HEK293 (cell line): ENCODE measurements around the gene MAP3K13.

ENCODE experiments used
- CTCF ChIA-PET: fragments of 350-600 bp; formaldehyde crosslinking; extraction: SDS; loops from one replicate; lab custom pipeline; 2021; ENCODE audit warnings: antibody characterized with exemption; lab: Yijun Ruan, JAX
- POLR2A ChIA-PET: fragments of 300-600 bp; formaldehyde crosslinking; extraction: SDS; loops from one replicate; lab custom pipeline; 2020; ENCODE audit warnings: antibody characterized with exemption, inconsistent platforms; lab: Yijun Ruan, JAX
- H3K27ac ChIP-seq: fragments of 200-500 bp; sonication (Bioruptor generic); 2 replicates; pipeline ENCODE4 v1.5.1; 2014; ENCODE audit warnings: low read depth, low read length, control low read depth, inconsistent platforms; ENCODE audit errors: extremely low read depth
- H3K36me3 ChIP-seq, 2 experiments: fragments of 200-500 bp in 1 of 2; sonication (Bioruptor generic) in 1 of 2; 1 replicate in 1 of 2; 2 replicates in 1 of 2; pipeline ENCODE4 v1.5.1; 2014 to 2017; ENCODE audit warnings: inconsistent platforms in 2 of 2, low read length in 2 of 2; ENCODE audit not compliant: control insufficient read depth in 2 of 2, insufficient read depth in 1 of 2
- H3K4me1 ChIP-seq: fragments of 200-500 bp; sonication (Bioruptor generic); 2 replicates; pipeline ENCODE4 v1.5.1; 2014; ENCODE audit warnings: mild to moderate bottlenecking, low read length, inconsistent platforms; ENCODE audit not compliant: control insufficient read depth, insufficient read depth
- H3K4me3 ChIP-seq: 2 replicates; pipeline ENCODE4 v1.5.1; 2011; ENCODE audit warnings: low read depth, mild to moderate bottlenecking, control low read depth, low read length, moderate library complexity
- H3K9me3 ChIP-seq: fragments of 200-500 bp; sonication (Bioruptor generic); 2 replicates; pipeline ENCODE4 v1.5.1; 2014; ENCODE audit warnings: low read depth, low read length, inconsistent platforms; ENCODE audit not compliant: control insufficient read depth, insufficient read depth
- BCL11B ChIP-seq: fragments of 450-650 bp; formaldehyde crosslinking; IDR thresholded peaks from 2 replicates; pipeline ENCODE4 v1.5.1; 2016; ENCODE audit warnings: low read depth, missing biosample characterization, missing genetic modification characterization
- EGR2 ChIP-seq: fragments of 450-650 bp; formaldehyde crosslinking; IDR thresholded peaks from 2 replicates; pipeline ENCODE4 v1.5.1; 2016; ENCODE audit warnings: low read depth, missing biosample characterization, missing genetic modification characterization
- RBAK ChIP-seq: fragments of 450-650 bp; formaldehyde crosslinking; IDR thresholded peaks from 2 replicates; pipeline ENCODE4 v1.5.1; 2016; ENCODE audit warnings: missing biosample characterization, missing genetic modification characterization
- REPIN1 ChIP-seq: fragments of 450-650 bp; formaldehyde crosslinking; IDR thresholded peaks from 2 replicates; pipeline ENCODE4 v1.5.1; 2017; ENCODE audit warnings: missing biosample characterization, missing genetic modification characterization, low read depth
- WT1 ChIP-seq: fragments of 450-650 bp; formaldehyde crosslinking; IDR thresholded peaks from 2 replicates; pipeline ENCODE4 v1.5.1; 2016; ENCODE audit warnings: missing biosample characterization, missing genetic modification characterization
- YY2 ChIP-seq: fragments of 450-650 bp; formaldehyde crosslinking; IDR thresholded peaks from 2 replicates; pipeline ENCODE4 v1.5.1; 2016; ENCODE audit warnings: missing biosample characterization, missing genetic modification characterization
- ZBTB17 ChIP-seq: fragments of 450-650 bp; formaldehyde crosslinking; IDR thresholded peaks from 2 replicates; pipeline ENCODE4 v1.5.1; 2016; ENCODE audit warnings: missing biosample characterization, missing genetic modification characterization
- ZNF16 ChIP-seq: fragments of 450-650 bp; formaldehyde crosslinking; IDR thresholded peaks from 2 replicates; pipeline ENCODE4 v1.5.1; 2016; ENCODE audit warnings: low read depth, missing biosample characterization, missing genetic modification characterization
- ZNF169 ChIP-seq: fragments of 450-650 bp; formaldehyde crosslinking; IDR thresholded peaks from 2 replicates; pipeline ENCODE4 v1.5.1; 2016; ENCODE audit warnings: missing biosample characterization, missing genetic modification characterization
- ZNF184 ChIP-seq: fragments of 450-650 bp; IDR thresholded peaks from 2 replicates; pipeline ENCODE4 v1.5.1; 2018; ENCODE audit warnings: missing biosample characterization, mild to moderate bottlenecking, missing genetic modification characterization
- ZNF214 ChIP-seq: fragments of 450-650 bp; formaldehyde crosslinking; IDR thresholded peaks from 2 replicates; pipeline ENCODE4 v1.5.1; 2017; ENCODE audit warnings: missing biosample characterization, mild to moderate bottlenecking, missing genetic modification characterization, borderline replicate concordance
- ZNF23 ChIP-seq: fragments of 450-650 bp; formaldehyde crosslinking; IDR thresholded peaks from 2 replicates; pipeline ENCODE4 v1.5.1; 2016; ENCODE audit warnings: missing biosample characterization, missing genetic modification characterization, borderline replicate concordance
- ZNF266 ChIP-seq: fragments of 450-650 bp; formaldehyde crosslinking; IDR thresholded peaks from 2 replicates; pipeline ENCODE4 v1.5.1; 2016; ENCODE audit warnings: missing biosample characterization, missing genetic modification characterization, low read depth
- ZNF501 ChIP-seq: fragments of 450-650 bp; formaldehyde crosslinking; IDR thresholded peaks from 2 replicates; pipeline ENCODE4 v1.5.1; 2016; ENCODE audit warnings: missing biosample characterization, missing genetic modification characterization
- ZNF600 ChIP-seq: fragments of 450-650 bp; formaldehyde crosslinking; IDR thresholded peaks from 2 replicates; pipeline ENCODE4 v1.5.1; 2016; ENCODE audit warnings: missing biosample characterization, missing genetic modification characterization
- ZNF791 ChIP-seq: fragments of 450-650 bp; formaldehyde crosslinking; IDR thresholded peaks from 2 replicates; pipeline ENCODE4 v1.5.1; 2016; ENCODE audit warnings: missing biosample characterization, missing genetic modification characterization
- ZNF792 ChIP-seq: fragments of 450-650 bp; formaldehyde crosslinking; IDR thresholded peaks from 2 replicates; pipeline ENCODE4 v1.5.1; 2016; ENCODE audit warnings: missing biosample characterization, missing genetic modification characterization
- ZNF830 ChIP-seq: fragments of 450-650 bp; IDR thresholded peaks from 2 replicates; pipeline ENCODE4 v1.5.0; 2018; ENCODE audit warnings: missing biosample characterization, missing genetic modification characterization, low read depth, mild to moderate bottlenecking, moderate library complexity
- ZSCAN23 ChIP-seq: fragments of 450-650 bp; formaldehyde crosslinking; IDR thresholded peaks from 2 replicates; pipeline ENCODE4 v1.5.1; 2016; ENCODE audit warnings: missing biosample characterization, missing genetic modification characterization
- TF ChIP-seq, protein P1 (sequence below): fragments of 450-650 bp; formaldehyde crosslinking; IDR thresholded peaks from 2 replicates; pipeline ENCODE4 v1.5.1; 2016; ENCODE audit warnings: missing biosample characterization, missing genetic modification characterization, borderline replicate concordance
- TF ChIP-seq, protein P2 (sequence below): fragments of 450-650 bp; formaldehyde crosslinking; IDR thresholded peaks from 2 replicates; pipeline ENCODE4 v1.5.1; 2016; ENCODE audit warnings: missing biosample characterization, missing genetic modification characterization, low read depth
- TF ChIP-seq, protein P3 (sequence below): fragments of 450-650 bp; formaldehyde crosslinking; IDR thresholded peaks from 2 replicates; pipeline ENCODE4 v1.5.1; 2016; ENCODE audit warnings: missing biosample characterization, missing genetic modification characterization, borderline replicate concordance

The MAP3K13 gene

DNA sequence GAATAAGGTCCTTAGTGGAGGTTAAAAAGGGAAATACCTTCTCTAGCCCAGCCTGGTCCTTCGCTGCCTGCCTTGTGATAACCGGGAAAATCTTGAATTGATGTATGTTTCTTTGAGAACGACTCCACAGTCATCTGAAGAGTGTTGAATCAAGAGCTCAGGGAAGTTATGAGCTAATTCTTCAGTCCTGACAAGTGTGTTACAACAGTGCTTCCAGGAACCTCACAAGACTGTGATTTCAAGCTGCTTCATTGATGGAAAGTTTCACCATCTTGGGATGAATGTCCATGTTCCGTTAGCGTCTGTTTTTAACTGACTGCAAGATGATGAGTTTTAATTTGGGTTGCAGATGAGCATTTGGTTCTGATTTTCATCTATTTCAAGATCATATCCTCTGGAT, 123.5 kb downstream of the MAP3K13 start (continued):
- TF ChIP-seq ZNF830 (no peak), ZNF16 (tag by site-specific recombination) (no peak), EGR2 (tag by site-specific recombination) (no peak), ZNF792 (tag by site-specific recombination) (no peak), ZNF169 (tag by site-specific recombination) (no peak)

GRCh38 chr3:185488465-185488864, 125.5 kb downstream of the MAP3K13 start:
- TF ChIP-seq ZNF791 (tag by site-specific recombination) (no peak), ZNF600 (tag by site-specific recombination) (no peak), ZNF792 (tag by site-specific recombination) (no peak), ZSCAN23 (tag by site-specific recombination) (no peak), ZNF214 (tag by site-specific recombination) (no peak), REPIN1 (no peak), YY2 (tag by site-specific recombination) (no peak), ZNF266 (no peak), ZNF184 (no peak), ZNF501 (tag by site-specific recombination) (no peak)
- TF ChIP-seq, protein P1, sequence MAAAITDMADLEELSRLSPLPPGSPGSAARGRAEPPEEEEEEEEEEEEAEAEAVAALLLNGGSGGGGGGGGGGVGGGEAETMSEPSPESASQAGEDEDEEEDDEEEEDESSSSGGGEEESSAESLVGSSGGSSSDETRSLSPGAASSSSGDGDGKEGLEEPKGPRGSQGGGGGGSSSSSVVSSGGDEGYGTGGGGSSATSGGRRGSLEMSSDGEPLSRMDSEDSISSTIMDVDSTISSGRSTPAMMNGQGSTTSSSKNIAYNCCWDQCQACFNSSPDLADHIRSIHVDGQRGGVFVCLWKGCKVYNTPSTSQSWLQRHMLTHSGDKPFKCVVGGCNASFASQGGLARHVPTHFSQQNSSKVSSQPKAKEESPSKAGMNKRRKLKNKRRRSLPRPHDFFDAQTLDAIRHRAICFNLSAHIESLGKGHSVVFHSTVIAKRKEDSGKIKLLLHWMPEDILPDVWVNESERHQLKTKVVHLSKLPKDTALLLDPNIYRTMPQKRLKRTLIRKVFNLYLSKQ, result no peak
- POLR2A ChIA-PET, result no interaction called here
- H3K36me3 ChIP-seq, result peaks cover 4 to 70% of the 10 kb centered on the region in 2 experiments; a peak in 2 of 3 replicates
- no peak overlapping the region for H3K4me3 ChIP-seq
- H3K27ac ChIP-seq, result no peak overlapping the region
- H3K4me1 ChIP-seq, result no peaks in the 10 kb centered on the region
- CTCF ChIA-PET, result interaction anchor here (0.6 to 0.8 kb wide), 3 partner anchors 12 to 87 kb away, joined by 3 to 8 read pairs (median 3); no protein-coding TSS in a partner anchor
- no peaks in the 10 kb centered on the region for H3K9me3 ChIP-seq

DNA sequence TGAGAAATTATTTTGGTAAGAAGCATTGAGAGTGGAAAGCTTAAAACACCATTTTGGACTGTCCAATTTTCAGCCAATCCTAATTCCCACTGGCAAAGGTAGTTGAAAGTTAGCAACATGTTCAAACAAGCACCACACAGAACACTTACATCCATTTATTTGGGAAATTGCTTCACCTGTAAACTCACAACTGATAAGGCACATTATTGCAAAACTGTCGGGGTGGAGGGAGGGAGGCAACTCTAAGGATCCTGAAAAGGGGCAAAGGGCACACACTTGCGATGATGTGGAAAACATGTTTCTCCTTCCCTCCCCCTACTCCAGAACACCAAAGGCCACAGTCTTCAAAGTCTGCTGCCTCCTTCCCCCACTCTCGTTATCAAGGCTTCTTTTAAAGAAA, 126.5 kb downstream of the MAP3K13 start:
- Histone ChIP-seq H3K9me3 (no peaks in the 10 kb centered on the region), H3K36me3 (peaks cover 4 to 80% of the 10 kb centered on the region in 2 experiments; a peak in 2 of 3 replicates), H3K4me3 (no peak overlapping the region), H3K4me1 (no peaks in the 10 kb centered on the region), H3K27ac (no peak overlapping the region)
- POLR2A ChIA-PET, result no interaction called here
- CTCF ChIA-PET, result interaction anchor here (0.8 kb wide), 1 partner anchor 86 kb away, joined by 3 read pairs; no protein-coding TSS in a partner anchor
- TF ChIP-seq ZNF791 (tag by site-specific recombination), result no peak
- TF ChIP-seq WT1, result no peak
- no peak for TF ChIP-seq ZNF23 (tag by site-specific recombination)
- TF ChIP-seq, protein P2, sequence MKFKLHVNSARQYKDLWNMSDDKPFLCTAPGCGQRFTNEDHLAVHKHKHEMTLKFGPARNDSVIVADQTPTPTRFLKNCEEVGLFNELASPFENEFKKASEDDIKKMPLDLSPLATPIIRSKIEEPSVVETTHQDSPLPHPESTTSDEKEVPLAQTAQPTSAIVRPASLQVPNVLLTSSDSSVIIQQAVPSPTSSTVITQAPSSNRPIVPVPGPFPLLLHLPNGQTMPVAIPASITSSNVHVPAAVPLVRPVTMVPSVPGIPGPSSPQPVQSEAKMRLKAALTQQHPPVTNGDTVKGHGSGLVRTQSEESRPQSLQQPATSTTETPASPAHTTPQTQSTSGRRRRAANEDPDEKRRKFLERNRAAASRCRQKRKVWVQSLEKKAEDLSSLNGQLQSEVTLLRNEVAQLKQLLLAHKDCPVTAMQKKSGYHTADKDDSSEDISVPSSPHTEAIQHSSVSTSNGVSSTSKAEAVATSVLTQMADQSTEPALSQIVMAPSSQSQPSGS (tag by site-specific recombination), result no peak
- TF ChIP-seq BCL11B, result no peak
- TF ChIP-seq, protein P3, sequence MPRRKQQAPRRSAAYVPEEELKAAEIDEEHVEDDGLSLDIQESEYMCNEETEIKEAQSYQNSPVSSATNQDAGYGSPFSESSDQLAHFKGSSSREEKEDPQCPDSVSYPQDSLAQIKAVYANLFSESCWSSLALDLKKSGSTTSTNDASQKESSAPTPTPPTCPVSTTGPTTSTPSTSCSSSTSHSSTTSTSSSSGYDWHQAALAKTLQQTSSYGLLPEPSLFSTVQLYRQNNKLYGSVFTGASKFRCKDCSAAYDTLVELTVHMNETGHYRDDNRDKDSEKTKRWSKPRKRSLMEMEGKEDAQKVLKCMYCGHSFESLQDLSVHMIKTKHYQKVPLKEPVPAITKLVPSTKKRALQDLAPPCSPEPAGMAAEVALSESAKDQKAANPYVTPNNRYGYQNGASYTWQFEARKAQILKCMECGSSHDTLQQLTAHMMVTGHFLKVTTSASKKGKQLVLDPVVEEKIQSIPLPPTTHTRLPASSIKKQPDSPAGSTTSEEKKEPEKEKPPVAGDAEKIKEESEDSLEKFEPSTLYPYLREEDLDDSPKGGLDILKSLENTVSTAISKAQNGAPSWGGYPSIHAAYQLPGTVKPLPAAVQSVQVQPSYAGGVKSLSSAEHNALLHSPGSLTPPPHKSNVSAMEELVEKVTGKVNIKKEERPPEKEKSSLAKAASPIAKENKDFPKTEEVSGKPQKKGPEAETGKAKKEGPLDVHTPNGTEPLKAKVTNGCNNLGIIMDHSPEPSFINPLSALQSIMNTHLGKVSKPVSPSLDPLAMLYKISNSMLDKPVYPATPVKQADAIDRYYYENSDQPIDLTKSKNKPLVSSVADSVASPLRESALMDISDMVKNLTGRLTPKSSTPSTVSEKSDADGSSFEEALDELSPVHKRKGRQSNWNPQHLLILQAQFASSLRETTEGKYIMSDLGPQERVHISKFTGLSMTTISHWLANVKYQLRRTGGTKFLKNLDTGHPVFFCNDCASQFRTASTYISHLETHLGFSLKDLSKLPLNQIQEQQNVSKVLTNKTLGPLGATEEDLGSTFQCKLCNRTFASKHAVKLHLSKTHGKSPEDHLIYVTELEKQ (tag by site-specific recombination), result no peak
- no peak for TF ChIP-seq ZBTB17 (tag by site-specific recombination)
- no peak for TF ChIP-seq RBAK (tag by site-specific recombination)
